GM21723 (cell line): Measurements from ENCODE around the gene SSH2.

Source experiments
- ATAC-seq: cut with Tn5 transposase; IDR thresholded peaks from one replicate; pipeline ENCODE4 v1.9.1; 2021; ENCODE audit warnings: mild to moderate bottlenecking, moderate library complexity; ENCODE audit not compliant: unreplicated experiment

Gene SSH2

GRCh38 chr17:29582772-29583171, 347.3 kb downstream of the SSH2 start:
- ATAC-seq = no peak

DNA sequence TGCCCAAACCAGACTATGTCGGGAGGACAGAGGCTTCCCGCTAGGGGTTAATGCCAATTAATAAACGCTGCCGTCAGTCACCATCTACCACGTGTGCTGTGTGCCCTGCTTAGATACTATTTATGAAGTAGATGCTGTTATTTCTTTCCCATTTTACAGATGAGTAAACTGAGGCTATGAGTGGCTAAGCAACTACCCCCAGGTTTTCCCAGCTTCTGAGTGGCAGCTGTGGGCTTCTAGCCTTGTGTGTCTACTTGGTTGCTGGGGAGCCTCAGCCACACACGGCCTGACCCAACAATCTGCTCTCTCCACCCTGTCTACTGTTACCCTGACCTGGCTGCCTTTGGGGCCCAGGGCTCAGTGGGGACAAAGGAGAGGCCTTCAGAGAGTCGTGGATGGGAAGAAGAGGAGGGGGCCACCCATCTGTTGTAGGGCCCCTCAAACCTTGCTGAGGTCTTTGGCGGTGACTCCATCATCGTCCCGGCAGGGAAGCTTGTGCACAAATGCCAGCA, 347.7 kb downstream of the SSH2 start:
- ATAC-seq = no peak

DNA sequence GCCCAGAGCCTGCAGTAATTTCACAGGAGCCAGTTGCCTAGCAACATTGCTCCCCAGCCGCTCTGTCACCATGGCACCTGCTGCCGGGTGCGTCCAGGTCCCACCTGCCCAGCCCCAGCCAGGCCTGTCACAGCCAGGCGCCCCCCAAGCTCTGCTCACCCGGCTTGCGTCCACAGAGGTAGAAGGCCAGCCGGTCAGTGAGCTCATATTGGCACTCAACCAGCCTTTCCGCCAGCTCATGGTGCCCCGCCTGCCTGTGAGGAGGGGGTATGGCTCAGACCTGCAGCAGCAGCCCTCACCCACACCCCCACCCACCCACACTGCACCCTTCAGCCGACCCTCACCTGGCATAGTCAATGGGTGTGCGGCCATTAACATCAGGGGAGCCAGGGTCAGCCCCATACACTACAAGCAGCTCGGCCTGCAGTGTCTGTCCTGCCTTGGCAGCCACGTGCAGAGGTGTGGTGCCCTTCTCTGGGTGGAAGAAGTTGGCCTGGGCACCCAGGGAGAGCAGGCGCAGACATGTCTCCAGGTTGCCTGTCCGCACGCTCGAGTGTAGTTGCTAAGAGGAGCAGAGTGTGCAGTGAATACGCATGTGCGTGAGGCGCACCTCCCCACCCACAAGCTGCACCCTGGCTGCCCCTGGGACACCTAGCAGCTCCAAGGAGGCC, 348.3 kb downstream of the SSH2 start:
- ATAC-seq = no peak

GRCh38 chr17:29579866-29580771, 349.9 kb downstream of the SSH2 start:
- peak; percentile 69 for ATAC-seq

DNA sequence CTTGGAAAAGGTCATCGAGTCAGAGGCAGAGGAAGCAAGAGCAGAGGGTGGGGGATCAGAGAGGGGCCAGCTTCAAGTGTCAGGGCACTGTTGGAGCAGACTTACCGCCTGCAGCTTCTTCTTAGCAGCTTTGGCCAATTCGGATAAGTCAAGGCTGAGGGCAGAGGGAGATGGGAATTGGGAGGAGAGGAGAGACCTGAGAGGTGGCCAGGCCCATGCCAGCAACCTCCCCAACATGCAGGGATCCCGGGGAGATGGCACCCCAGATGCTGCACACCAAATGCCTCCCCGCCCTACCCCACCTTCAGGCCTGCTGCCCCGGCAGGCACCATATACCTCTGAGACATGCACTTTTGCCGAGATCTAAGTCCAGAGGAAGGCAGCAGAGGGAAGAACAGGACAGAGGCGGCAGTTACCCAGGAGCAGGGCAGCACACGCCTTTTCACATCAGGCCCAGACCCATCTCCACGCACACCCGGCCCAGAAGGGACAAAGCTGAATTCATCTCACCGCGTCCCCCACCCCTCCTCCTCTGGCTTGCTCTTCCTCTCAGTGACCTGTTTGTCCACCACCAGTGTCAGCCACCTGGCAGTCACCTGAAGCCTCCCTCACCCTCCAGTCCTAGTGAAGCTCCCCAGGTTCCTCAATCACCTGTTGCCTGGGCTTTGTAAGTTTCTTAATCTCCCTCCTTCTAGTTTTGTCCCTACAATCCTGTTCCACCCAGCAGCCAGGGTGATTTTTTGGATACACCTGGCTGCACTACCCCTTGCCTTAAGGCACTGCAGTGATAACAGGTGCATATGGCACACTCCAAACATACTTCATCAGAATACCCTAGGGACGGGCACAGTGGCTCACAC, 351.2 kb downstream of the SSH2 start:
- no peak for ATAC-seq

GRCh38 chr17:29577385-29578211, 352.4 kb downstream of the SSH2 start:
- no peak for ATAC-seq

- ATAC-seq = no peak
Measured at GRCh38 chr17:29577001-29577370, 353.0 kb downstream of the SSH2 start.

DNA sequence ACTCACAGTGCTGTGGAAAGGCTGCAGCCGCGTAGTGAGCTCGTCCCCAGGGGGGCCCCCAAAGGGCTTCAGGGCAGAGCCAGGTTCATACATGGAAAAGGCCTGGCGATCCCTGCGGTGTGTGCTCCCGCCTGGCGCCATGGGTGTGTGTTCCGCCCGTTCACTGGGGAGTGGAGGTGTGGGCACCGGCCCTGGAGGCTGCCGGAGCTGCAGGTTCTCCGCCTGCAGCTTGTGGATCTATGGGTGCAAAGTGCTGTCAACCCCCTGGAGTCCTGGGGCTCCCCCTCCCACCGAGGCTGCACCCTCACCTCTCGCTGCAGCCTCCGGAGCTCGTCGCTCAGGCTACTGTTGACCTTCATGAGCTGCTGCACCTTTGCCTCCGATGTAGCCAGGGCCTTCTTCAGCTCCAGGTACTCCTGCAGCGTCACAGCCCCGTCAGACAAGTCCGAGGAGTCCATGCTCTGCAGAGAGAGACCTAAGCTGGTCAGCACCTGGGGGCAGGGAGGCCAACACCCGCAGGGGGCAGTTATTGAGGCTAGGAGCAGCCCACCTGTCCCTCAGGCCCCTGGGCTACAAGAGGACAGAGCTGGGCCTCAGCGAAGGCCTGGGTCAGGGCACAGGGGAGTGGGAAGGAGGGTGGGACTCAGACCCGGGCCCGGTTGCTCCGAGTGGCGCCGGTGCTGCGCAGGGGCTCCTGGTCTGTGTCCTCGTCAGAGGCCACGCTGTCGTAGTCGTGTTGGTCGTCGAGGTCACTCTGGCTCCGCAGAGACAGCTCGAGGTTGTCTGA, 353.6 kb downstream of the SSH2 start:
- no peak for ATAC-seq
